ENCODE measurements around the gene HDHD3. TPM values are rescaled to one million over a fixed set of nuclear protein-coding genes. Genes with fewer than 3 reads are reported as not detected.
"Not testable (repeated sequence)": the region's sequence is repeated elsewhere in the genome, so short reads cannot be mapped to it uniquely, and the experiment has no call there.

HDHD3 gene
- polyA plus RNA-seq, 1 donor from 2014 or later, result 48.0 TPM

DNA sequence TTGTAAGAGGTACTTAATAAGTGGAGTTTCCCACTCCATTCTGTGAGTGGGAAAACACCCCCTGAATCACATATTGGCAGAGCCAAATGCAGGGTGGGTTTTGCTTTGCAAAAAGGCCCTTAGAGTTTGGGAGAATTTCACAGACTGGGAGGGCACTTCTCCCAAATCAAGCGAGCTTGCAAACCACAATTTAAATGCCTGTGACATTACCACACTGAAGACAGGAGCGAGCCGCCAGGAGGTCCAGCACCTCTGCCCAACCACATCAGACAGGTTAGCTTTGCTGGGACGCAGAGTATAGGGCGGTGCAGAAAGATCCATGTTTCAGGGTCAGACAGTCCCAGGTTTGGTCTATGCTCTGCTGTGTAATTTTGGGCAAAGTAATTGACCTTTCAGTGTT lies 22.0 kb upstream of the HDHD3 start:
- peak overlapping the region in 1 of 3 donors; percentile 35 for H3K27ac Mint-ChIP-seq
- peak overlapping the region; percentile 17 to 79 (median 74) for H3K4me3 Mint-ChIP-seq
- H3K4me1 Mint-ChIP-seq, result peaks cover 9 to 11% (median 9%) of the 10 kb centered on the region in 3 donors
- H3K36me3 Mint-ChIP-seq, result peaks cover 3% of the 10 kb centered on the region
- H3K9me3 Mint-ChIP-seq, result no peaks in the 10 kb centered on the region
- no peaks in the 10 kb centered on the region for H3K27me3 Mint-ChIP-seq

DNA sequence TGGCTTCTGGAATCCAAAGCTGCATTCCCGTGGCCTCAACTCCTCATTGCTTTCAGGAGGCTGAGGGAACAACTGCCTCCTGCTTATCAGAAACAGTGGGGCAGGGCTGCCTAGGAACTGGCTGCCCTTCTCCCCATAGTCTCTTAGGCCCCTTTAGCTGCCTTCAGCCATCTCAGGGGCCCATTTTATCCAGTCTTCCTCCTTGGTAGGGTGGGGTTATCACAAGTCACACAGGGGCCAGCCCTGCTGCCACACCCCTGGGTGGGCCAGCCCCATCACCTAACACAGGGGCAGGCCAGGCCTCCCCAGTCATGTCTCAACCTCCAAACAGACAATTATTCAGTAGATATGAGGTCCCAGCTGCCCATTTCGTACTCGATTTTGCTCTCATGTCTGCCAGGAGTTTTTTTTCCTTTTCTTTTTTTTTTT lies 20.4 kb upstream of the HDHD3 start:
- Mint-ChIP-seq H3K4me1 (peaks cover 9 to 11% (median 9%) of the 10 kb centered on the region in 3 donors), H3K27ac (no peak overlapping the region), H3K27me3 (no peaks in the 10 kb centered on the region), H3K9me3 (no peaks in the 10 kb centered on the region), H3K4me3 (no peak overlapping the region), H3K36me3 (peaks cover 3% of the 10 kb centered on the region)

GRCh38 chr9:113395000-113395861 lies 18.4 kb upstream of the HDHD3 start:
- peaks cover 0 to 7% (median 4%) of the 10 kb centered on the region in 3 donors for H3K4me1 Mint-ChIP-seq
- H3K27me3 Mint-ChIP-seq, result no peaks in the 10 kb centered on the region
- no peak overlapping the region for H3K27ac Mint-ChIP-seq
- no peak overlapping the region for H3K4me3 Mint-ChIP-seq
- no peaks in the 10 kb centered on the region for H3K9me3 Mint-ChIP-seq
- H3K36me3 Mint-ChIP-seq, result peaks cover 5% of the 10 kb centered on the region

DNA sequence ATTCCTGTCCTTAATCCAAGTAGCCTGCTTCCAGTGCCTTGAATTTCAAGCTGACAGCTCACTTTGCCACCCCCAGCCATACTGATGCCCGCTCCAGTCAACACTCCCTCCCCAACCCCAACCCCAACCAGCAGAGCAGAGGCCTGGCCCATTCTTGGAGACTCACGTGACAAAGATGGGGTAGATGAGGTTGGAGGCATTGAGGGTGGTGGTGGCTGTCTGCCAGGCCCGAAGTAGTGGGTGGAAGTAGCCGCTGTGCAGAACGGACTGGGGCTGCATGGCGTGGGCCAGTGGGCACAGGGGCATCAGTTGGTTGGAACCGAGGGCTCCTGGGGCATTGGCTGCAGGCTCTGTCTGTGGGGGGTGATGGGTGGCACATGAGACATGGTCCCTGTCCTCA lies 16.5 kb upstream of the HDHD3 start:
- Mint-ChIP-seq H3K9me3 (no peaks in the 10 kb centered on the region), H3K4me3 (no peak overlapping the region), H3K27me3 (no peaks in the 10 kb centered on the region), H3K36me3 (peaks cover 6% of the 10 kb centered on the region), H3K27ac (no peak overlapping the region), H3K4me1 (no peaks in the 10 kb centered on the region)

- Mint-ChIP-seq H3K27ac (no peak overlapping the region), H3K36me3 (peaks cover 6% of the 10 kb centered on the region), H3K4me3 (no peak overlapping the region), H3K9me3 (no peaks in the 10 kb centered on the region), H3K4me1 (no peaks in the 10 kb centered on the region), H3K27me3 (no peaks in the 10 kb centered on the region)
Measured at GRCh38 chr9:113391917-113392316, 15.1 kb upstream of the HDHD3 start.

GRCh38 chr9:113390192-113390960 lies 13.6 kb upstream of the HDHD3 start:
- H3K27ac Mint-ChIP-seq, result no peak overlapping the region
- peaks cover 8% of the 10 kb centered on the region for H3K36me3 Mint-ChIP-seq

DNA sequence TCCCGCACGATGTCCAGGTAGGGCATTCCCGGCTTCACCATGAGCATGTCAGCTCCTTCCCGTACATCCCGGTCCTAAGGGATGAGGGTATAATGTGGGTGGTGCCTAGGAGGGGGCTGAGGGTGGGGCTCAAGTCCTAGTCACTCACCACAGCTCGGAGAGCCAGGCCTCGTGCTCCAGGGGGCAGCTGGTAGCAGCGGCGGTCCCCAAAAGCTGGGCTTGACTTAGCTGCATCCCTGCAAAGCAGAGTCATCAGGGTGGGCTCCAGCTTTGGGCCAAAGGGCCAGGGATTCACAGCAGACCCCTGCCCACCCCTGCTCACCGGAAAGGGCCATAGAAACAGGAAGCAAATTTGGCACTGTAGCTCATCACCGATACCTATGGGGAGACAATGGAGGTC lies 12.7 kb upstream of the HDHD3 start:
- peaks cover 9% of the 10 kb centered on the region for H3K36me3 Mint-ChIP-seq
- H3K4me3 Mint-ChIP-seq, result no peak overlapping the region

More at GRCh38 chr9:113390192-113390960, 13.6 kb upstream of the HDHD3 start:
- H3K9me3 Mint-ChIP-seq, result no peaks in the 10 kb centered on the region
- no peaks in the 10 kb centered on the region for H3K27me3 Mint-ChIP-seq
- no peak overlapping the region for H3K4me3 Mint-ChIP-seq
- H3K4me1 Mint-ChIP-seq, result peaks cover 0 to 2% (median 0%) of the 10 kb centered on the region in 3 donors

GRCh38 chr9:113388833-113389232 lies 12.0 kb upstream of the HDHD3 start:
- H3K9me3 Mint-ChIP-seq, result no peaks in the 10 kb centered on the region

More for the DNA sequence above, 12.7 kb upstream of the HDHD3 start:
- no peak overlapping the region for H3K27ac Mint-ChIP-seq
- no peaks in the 10 kb centered on the region for H3K27me3 Mint-ChIP-seq
- H3K9me3 Mint-ChIP-seq, result no peaks in the 10 kb centered on the region
- H3K4me1 Mint-ChIP-seq, result peaks cover 0 to 2% (median 0%) of the 10 kb centered on the region in 3 donors

DNA sequence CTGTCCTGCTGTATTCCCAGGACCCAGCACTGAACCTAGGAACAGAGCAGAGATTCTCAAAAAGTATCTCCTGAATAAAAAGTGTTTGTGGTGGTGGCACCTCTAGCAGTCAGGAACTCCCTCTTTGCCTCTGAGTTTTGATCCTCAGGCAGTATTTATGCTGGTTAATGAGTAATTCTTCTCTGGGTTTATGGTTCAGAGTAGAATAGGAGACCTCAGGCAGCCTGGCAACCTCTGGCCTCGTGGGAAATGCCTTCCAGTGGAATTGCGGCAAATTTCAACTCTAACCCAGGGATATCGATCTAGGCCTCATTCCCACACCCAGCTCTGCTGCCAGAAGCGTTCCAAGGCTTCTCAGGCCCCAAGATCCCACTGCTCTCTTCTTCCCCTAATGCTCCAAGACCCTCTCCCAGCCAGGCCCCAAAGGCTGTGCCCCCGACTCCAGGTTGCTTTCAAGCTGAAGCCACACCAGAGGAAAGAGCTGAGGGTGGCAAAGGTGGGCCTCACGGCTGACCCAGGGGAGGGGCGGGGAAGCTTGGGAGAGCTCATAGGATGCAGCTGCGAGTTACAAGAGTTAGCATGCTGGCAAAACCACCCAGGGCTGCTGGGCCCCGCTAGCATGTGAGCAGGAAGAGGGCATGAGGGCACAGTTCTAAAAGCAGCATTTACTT lies 10.9 kb upstream of the HDHD3 start:
- no peaks in the 10 kb centered on the region for H3K9me3 Mint-ChIP-seq
- no peak overlapping the region for H3K27ac Mint-ChIP-seq
- no peak overlapping the region for H3K4me3 Mint-ChIP-seq
- H3K4me1 Mint-ChIP-seq, result peaks cover 0 to 2% (median 0%) of the 10 kb centered on the region in 3 donors
- peaks cover 9% of the 10 kb centered on the region for H3K36me3 Mint-ChIP-seq
- H3K27me3 Mint-ChIP-seq, result no peaks in the 10 kb centered on the region

More at GRCh38 chr9:113388833-113389232, 12.0 kb upstream of the HDHD3 start:
- no peaks in the 10 kb centered on the region for H3K27me3 Mint-ChIP-seq
- H3K27ac Mint-ChIP-seq, result no peak overlapping the region
- H3K36me3 Mint-ChIP-seq, result peaks cover 9% of the 10 kb centered on the region
- no peak overlapping the region for H3K4me3 Mint-ChIP-seq
- peaks cover 0 to 2% (median 0%) of the 10 kb centered on the region in 3 donors for H3K4me1 Mint-ChIP-seq

DNA sequence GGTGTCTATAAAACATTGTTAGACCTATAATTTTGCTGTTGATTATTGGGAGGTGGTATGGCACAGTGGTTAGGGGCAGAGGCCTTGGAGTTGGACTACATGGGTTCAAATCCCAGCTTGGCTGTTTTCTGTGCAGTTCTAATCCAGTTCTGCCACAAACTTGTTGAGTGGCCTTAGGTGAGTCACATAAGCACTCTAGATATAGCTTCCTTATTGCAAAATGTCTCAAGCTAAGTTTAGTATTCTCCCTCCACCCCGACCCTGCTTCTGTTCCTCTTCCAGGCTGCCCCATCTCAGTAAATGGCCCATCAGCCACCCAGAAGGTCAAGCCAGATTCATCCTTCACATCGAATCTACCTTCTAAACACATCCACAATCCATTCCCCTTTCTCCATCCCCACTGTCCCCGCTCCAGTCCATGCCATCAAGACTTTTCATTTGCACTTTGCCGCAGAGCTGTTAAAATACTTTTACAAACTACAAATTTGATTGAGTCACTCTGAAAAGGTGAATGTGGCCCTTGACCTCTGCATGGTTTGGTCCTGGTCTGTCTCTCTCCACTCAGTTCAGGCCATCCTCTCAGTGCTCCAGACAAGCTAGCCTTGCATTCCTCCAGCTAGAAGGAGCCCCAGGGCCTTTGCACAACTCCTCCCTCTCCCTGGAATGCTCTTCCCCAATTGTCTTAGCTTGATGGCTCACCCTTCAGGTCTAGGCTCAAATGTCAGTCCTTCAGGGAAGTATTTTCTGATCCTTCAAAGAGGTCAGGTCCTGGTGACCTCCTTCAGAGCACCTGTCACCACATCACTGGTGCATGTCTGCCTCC lies 10.0 kb upstream of the HDHD3 start:
- H3K27ac Mint-ChIP-seq, result no peak overlapping the region
- no peaks in the 10 kb centered on the region for H3K27me3 Mint-ChIP-seq
- H3K4me1 Mint-ChIP-seq, result peaks cover 2 to 5% (median 2%) of the 10 kb centered on the region in 3 donors
- H3K36me3 Mint-ChIP-seq, result peaks cover 7% of the 10 kb centered on the region
- no peaks in the 10 kb centered on the region for H3K9me3 Mint-ChIP-seq
- H3K4me3 Mint-ChIP-seq, result no peak overlapping the region

DNA sequence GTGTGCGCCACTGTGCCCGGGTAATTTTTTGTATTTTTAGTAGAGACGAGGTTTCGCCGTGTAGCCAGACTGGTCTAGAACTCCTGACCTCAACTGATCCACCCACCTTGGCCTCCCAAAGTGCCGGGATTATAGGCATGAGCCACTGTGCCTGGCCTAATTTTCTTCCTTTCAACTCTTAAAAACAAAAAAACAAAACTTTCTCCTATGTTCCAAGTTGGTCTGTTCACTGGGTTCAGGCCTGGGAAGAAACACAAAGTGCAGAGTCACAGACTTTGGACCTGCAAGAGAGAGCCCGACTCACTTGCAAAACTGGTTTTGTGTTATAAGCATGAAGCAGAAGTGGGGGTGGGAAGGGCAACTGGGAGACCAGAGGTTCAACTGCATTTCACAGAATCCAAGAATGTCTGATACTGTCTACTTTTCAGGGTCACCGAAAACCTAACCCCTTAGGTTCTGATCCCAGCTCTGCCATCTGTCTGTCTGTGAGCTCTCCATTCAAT lies 5.2 kb upstream of the HDHD3 start:
- Mint-ChIP-seq H3K4me3 (peak overlapping the region in 1 of 4 donors; percentile 5), H3K27ac (peak overlapping the region in 1 of 3 donors; percentile 93), H3K9me3 (no peaks in the 10 kb centered on the region), H3K36me3 (peaks cover 5% of the 10 kb centered on the region), H3K4me1 (peaks cover 7 to 15% (median 9%) of the 10 kb centered on the region in 3 donors), H3K27me3 (no peaks in the 10 kb centered on the region)

- Mint-ChIP-seq H3K4me1 (peaks cover 5 to 15% (median 9%) of the 10 kb centered on the region in 3 donors), H3K4me3 (peak overlapping the region in 1 of 4 donors; percentile 39), H3K27ac (peak overlapping the region in 1 of 3 donors; percentile 93)
- H3K9me3 Mint-ChIP-seq, H3K27me3 Mint-ChIP-seq, H3K36me3 Mint-ChIP-seq: not testable (repeated sequence)
Measured at GRCh38 chr9:113381441-113381840, 4.7 kb upstream of the HDHD3 start.

DNA sequence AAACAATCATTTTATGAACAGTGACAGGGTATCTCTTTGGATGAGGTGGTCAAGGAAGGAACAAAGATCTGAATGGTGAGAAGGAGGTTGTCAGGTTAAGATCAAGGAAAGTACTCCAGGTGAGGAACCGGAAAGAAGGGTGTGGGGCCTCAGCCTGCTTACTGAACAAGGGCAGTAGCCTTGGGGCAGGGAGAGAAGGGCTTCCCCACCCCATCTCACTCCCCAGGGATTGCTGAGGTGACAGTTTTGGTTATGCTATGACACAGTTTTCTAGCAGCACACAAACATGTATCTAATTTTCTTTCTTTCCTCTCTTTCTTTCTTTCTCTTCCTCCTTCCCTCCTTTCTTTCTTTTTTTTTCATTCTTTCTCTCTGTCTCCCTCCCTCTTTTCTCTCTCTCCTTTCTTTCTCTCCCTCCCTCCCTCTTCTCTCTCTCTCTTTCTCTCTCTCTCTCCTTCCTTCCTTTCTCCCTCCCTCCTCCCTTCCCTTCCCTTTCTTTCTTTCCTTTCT lies 4.1 kb upstream of the HDHD3 start:
- H3K27ac Mint-ChIP-seq, result peak overlapping the region; percentile 25 to 93 (median 54)
- H3K4me3 Mint-ChIP-seq, result peak overlapping the region in 3 of 4 donors; percentile 43 to 51 (median 46)
- H3K27me3 Mint-ChIP-seq, result no peaks in the 10 kb centered on the region
- peaks cover 4% of the 10 kb centered on the region for H3K36me3 Mint-ChIP-seq
- H3K4me1 Mint-ChIP-seq, result peaks cover 5 to 15% (median 9%) of the 10 kb centered on the region in 3 donors
- H3K9me3 Mint-ChIP-seq, result no peaks in the 10 kb centered on the region

DNA sequence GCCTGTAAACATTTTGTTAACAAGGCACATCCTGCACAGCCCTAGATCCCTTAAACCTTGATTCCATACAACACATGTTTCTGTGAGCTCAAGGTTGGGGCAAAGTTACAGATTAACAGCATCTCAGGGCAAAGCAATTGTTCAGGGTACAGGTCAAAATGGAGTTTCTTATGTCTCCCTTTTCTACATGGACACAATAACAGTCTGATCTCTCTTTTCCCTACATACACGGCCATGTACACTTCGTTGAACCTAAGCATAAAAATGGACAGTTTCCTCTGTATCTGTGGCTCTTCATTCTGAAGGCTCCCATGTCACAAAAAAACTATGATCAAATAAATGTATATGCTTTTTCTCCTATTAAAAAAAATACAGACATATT lies 3.0 kb upstream of the HDHD3 start:
- not testable (repeated sequence) for H3K36me3 Mint-ChIP-seq, H3K9me3 Mint-ChIP-seq, H3K27me3 Mint-ChIP-seq
- Mint-ChIP-seq H3K4me1 (peaks cover 10 to 20% (median 18%) of the 10 kb centered on the region in 3 donors), H3K4me3 (peak overlapping the region in 1 of 4 donors; percentile 50), H3K27ac (peak overlapping the region in 2 of 3 donors; percentile 22 to 93)

All from IgD-negative memory B cell (primary cell).